NCI-H1092 (cell line): ENCODE results near the gene RNF11.
A peak's percentile ranks its signal among the peaks of the same experiment; 100 is the strongest.
"Not testable (repeated sequence)": the region's sequence is repeated elsewhere in the genome, so short reads cannot be mapped to it uniquely, and the experiment has no call there.

Source experiments
- DNase-seq: peaks from one replicate; lab custom pipeline; 2025; lab: John Stamatoyannopoulos, UW

Gene RNF11

GRCh38 chr1:51235673-51236530, at the start of gene RNF11:
TSS of gene RNF11 (plus strand) at chr1:51236273. CDS start at chr1:51236757, 484 bp downstream.
- DNase-seq: peak; percentile 82

- DNase-seq: no peak
These were observed 47.8 kb upstream of the RNF11 start for GRCh38 chr1:51188230-51188629.

- peak; percentile 9 for DNase-seq
These were observed 46.5 kb upstream of the RNF11 start for GRCh38 chr1:51189421-51190073.

- DNase-seq: no peak
These were observed 45.1 kb upstream of the RNF11 start for GRCh38 chr1:51190961-51191360.

- peak; percentile 25 for DNase-seq
These were observed 43.7 kb upstream of the RNF11 start for GRCh38 chr1:51192213-51192843.

- DNase-seq: no peak
These were observed 42.5 kb upstream of the RNF11 start for GRCh38 chr1:51193564-51193963.

GRCh38 chr1:51203121-51203873, 32.8 kb upstream of the RNF11 start:
- DNase-seq: no peak

- DNase-seq: no peak
These were observed 32.2 kb upstream of the RNF11 start for GRCh38 chr1:51203874-51204245.

- DNase-seq: no peak
These were observed 26.0 kb upstream of the RNF11 start for GRCh38 chr1:51210055-51210454.

- no peak for DNase-seq
These were observed 25.4 kb upstream of the RNF11 start for GRCh38 chr1:51210676-51211075.

- DNase-seq: no peak
These were observed 21.4 kb upstream of the RNF11 start for GRCh38 chr1:51214615-51215131.

- DNase-seq: no peak
These were observed 20.9 kb upstream of the RNF11 start for GRCh38 chr1:51215169-51215568.

GRCh38 chr1:51216631-51217030, 19.4 kb upstream of the RNF11 start:
- DNase-seq: no peak

GRCh38 chr1:51217101-51217500, 19.0 kb upstream of the RNF11 start:
- DNase-seq: no peak

GRCh38 chr1:51218570-51218969, 17.5 kb upstream of the RNF11 start:
- DNase-seq: no peak

- DNase-seq: no peak
These were observed 17.1 kb upstream of the RNF11 start for GRCh38 chr1:51219022-51219421.

- DNase-seq: not testable (repeated sequence)
These were observed 14.5 kb upstream of the RNF11 start for GRCh38 chr1:51221529-51221928.

GRCh38 chr1:51222136-51222787, 13.8 kb upstream of the RNF11 start:
- no peak for DNase-seq

- no peak for DNase-seq
These were observed 13.3 kb upstream of the RNF11 start for GRCh38 chr1:51222809-51223208.

- no peak for DNase-seq
These were observed 11.8 kb upstream of the RNF11 start for GRCh38 chr1:51224255-51224654.

- not testable (repeated sequence) for DNase-seq
These were observed 8.7 kb upstream of the RNF11 start for GRCh38 chr1:51227231-51227960.
